ENCODE results near the gene NTPCR.

DNA sequence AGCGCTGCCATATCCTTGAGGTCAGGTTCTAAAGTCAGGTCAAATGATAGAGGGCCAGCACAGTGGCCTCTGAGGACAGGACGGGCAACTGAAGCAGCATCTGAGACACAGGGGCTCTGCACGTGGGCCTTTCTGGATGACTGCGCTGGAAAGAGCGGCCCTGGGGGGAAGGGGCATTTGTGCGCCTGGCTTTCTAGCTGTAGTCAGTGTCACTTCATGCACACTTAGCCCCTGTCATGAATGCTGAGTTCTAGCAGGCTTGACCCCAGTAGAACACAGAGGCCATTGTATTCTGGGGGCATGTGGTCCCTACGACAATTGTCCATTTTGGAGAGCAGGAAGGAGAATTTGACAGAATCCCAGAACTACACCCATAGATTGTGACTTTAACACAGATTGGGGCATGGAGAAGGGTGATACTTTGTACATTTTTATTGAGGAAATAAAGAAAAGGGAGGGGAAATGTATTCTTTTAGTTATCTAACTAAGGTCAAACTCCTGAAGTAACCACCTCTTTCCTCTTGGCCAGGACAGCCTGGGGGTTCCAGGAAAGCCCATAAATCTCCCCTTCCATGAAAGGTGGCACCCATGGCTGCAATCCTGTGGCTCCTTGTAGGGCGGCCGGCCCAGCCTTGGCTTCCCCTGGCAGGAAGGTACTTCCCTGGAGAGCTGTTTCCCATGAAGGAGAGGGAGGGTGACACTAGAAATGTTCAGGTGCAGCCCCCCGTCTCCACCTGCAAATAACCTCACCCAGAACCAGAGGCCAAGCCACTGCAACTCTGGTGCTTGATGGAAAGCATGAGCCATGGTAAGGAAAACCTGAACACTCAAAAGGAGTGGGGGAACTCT, 34.4 kb downstream of the NTPCR start:
- TF ChIP-seq POLR2A (IDR thresholded peaks at IDR 0.05) (no peak), EP300 (IDR thresholded peaks at IDR 0.05) (no peak)
- TF ChIP-seq, protein P1, sequence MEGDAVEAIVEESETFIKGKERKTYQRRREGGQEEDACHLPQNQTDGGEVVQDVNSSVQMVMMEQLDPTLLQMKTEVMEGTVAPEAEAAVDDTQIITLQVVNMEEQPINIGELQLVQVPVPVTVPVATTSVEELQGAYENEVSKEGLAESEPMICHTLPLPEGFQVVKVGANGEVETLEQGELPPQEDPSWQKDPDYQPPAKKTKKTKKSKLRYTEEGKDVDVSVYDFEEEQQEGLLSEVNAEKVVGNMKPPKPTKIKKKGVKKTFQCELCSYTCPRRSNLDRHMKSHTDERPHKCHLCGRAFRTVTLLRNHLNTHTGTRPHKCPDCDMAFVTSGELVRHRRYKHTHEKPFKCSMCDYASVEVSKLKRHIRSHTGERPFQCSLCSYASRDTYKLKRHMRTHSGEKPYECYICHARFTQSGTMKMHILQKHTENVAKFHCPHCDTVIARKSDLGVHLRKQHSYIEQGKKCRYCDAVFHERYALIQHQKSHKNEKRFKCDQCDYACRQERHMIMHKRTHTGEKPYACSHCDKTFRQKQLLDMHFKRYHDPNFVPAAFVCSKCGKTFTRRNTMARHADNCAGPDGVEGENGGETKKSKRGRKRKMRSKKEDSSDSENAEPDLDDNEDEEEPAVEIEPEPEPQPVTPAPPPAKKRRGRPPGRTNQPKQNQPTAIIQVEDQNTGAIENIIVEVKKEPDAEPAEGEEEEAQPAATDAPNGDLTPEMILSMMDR (IDR thresholded peaks at IDR 0.05), result no peak
